HEK293 (cell line): ENCODE data around the gene MAK.

Source experiments
- BCL11A ChIP-seq: fragments of 450-650 bp; formaldehyde crosslinking; IDR thresholded peaks from 2 replicates; pipeline ENCODE4 v1.5.1; 2016; ENCODE audit warnings: low read depth, missing biosample characterization, missing genetic modification characterization
- MYNN ChIP-seq: fragments of 450-650 bp; formaldehyde crosslinking; IDR thresholded peaks from 2 replicates; pipeline ENCODE4 v1.5.1; 2016; ENCODE audit warnings: missing biosample characterization, missing genetic modification characterization, borderline replicate concordance
- MZF1 ChIP-seq: fragments of 450-650 bp; formaldehyde crosslinking; IDR thresholded peaks from 2 replicates; pipeline ENCODE4 v1.5.1; 2017; ENCODE audit warnings: missing biosample characterization, missing genetic modification characterization, borderline replicate concordance
- SETDB1 ChIP-seq: IDR thresholded peaks from one replicate; pipeline ENCODE4 v1.6.1; 2017; ENCODE audit warnings: mild to moderate bottlenecking, low read length, moderate library complexity, mixed read lengths; ENCODE audit not compliant: insufficient read length
- WT1 ChIP-seq: fragments of 450-650 bp; formaldehyde crosslinking; IDR thresholded peaks from 2 replicates; pipeline ENCODE4 v1.5.1; 2016; ENCODE audit warnings: missing biosample characterization, missing genetic modification characterization
- ZBTB48 ChIP-seq: fragments of 450-650 bp; formaldehyde crosslinking; IDR thresholded peaks from 2 replicates; pipeline ENCODE4 v1.5.1; 2016; ENCODE audit warnings: missing biosample characterization, missing genetic modification characterization
- ZBTB8A ChIP-seq: fragments of 450-650 bp; formaldehyde crosslinking; IDR thresholded peaks from 2 replicates; pipeline ENCODE4 v1.5.1; 2016; ENCODE audit warnings: missing biosample characterization, missing genetic modification characterization
- ZFP69B ChIP-seq: fragments of 450-650 bp; formaldehyde crosslinking; IDR thresholded peaks from 2 replicates; pipeline ENCODE4 v1.5.1; 2016; ENCODE audit warnings: missing biosample characterization, missing genetic modification characterization
- ZNF112 ChIP-seq: fragments of 450-650 bp; formaldehyde crosslinking; IDR thresholded peaks from 2 replicates; pipeline ENCODE4 v1.5.0; 2017; ENCODE audit warnings: missing biosample characterization, missing genetic modification characterization
- ZNF121 ChIP-seq: fragments of 450-650 bp; formaldehyde crosslinking; IDR thresholded peaks from 2 replicates; pipeline ENCODE4 v1.5.1; 2016; ENCODE audit warnings: missing biosample characterization, missing genetic modification characterization
- ZNF132 ChIP-seq: fragments of 450-650 bp; formaldehyde crosslinking; IDR thresholded peaks from 2 replicates; pipeline ENCODE4 v1.5.1; 2017; ENCODE audit warnings: missing biosample characterization, missing genetic modification characterization, borderline replicate concordance
- ZNF174 ChIP-seq: fragments of 450-650 bp; formaldehyde crosslinking; IDR thresholded peaks from 2 replicates; pipeline ENCODE4 v1.5.0; 2017; ENCODE audit warnings: missing biosample characterization, mild to moderate bottlenecking, missing genetic modification characterization
- ZNF214 ChIP-seq: fragments of 450-650 bp; formaldehyde crosslinking; IDR thresholded peaks from 2 replicates; pipeline ENCODE4 v1.5.1; 2017; ENCODE audit warnings: missing biosample characterization, mild to moderate bottlenecking, missing genetic modification characterization, borderline replicate concordance
- ZNF24 ChIP-seq: fragments of 450-650 bp; formaldehyde crosslinking; IDR thresholded peaks from 2 replicates; pipeline ENCODE4 v1.5.1; 2016; ENCODE audit warnings: missing biosample characterization, missing genetic modification characterization
- ZNF266 ChIP-seq: fragments of 450-650 bp; formaldehyde crosslinking; IDR thresholded peaks from 2 replicates; pipeline ENCODE4 v1.5.1; 2016; ENCODE audit warnings: missing biosample characterization, missing genetic modification characterization, low read depth
- ZNF274 ChIP-seq, 2 experiments: fragments of 200-500 bp in 1 of 2; fragments of 450-650 bp in 1 of 2; sonication (Bioruptor generic) in 1 of 2; formaldehyde crosslinking in 1 of 2; IDR thresholded peaks; 2 replicates each; pipeline versions ENCODE4 v1.5.1 to v1.6.1; 2014 to 2016; ENCODE audit warnings: borderline replicate concordance in 1 of 2, inconsistent platforms in 1 of 2, low read length in 1 of 2, missing biosample characterization in 1 of 2, missing genetic modification characterization in 1 of 2
- ZNF394 ChIP-seq: fragments of 450-650 bp; formaldehyde crosslinking; IDR thresholded peaks from 2 replicates; pipeline ENCODE4 v1.5.1; 2016; ENCODE audit warnings: missing biosample characterization, missing genetic modification characterization, mild to moderate bottlenecking, moderate library complexity, borderline replicate concordance
- ZNF48 ChIP-seq: fragments of 450-650 bp; formaldehyde crosslinking; IDR thresholded peaks from 2 replicates; pipeline ENCODE4 v1.5.1; 2016; ENCODE audit warnings: missing biosample characterization, missing genetic modification characterization
- ZNF501 ChIP-seq: fragments of 450-650 bp; formaldehyde crosslinking; IDR thresholded peaks from 2 replicates; pipeline ENCODE4 v1.5.1; 2016; ENCODE audit warnings: missing biosample characterization, missing genetic modification characterization
- ZNF555 ChIP-seq: fragments of 450-650 bp; formaldehyde crosslinking; conservative IDR thresholded peaks from 2 replicates; pipeline ENCODE4 v1.5.1; 2017; ENCODE audit warnings: missing biosample characterization, mild to moderate bottlenecking, missing genetic modification characterization, inconsistent platforms
- ZNF626 ChIP-seq: fragments of 450-650 bp; sonication (Bioruptor Pico); formaldehyde crosslinking; IDR thresholded peaks from 2 replicates; pipeline ENCODE4 v1.5.1; 2018; ENCODE audit warnings: missing biosample characterization, missing genetic modification characterization, inconsistent platforms
- ZNF777 ChIP-seq: fragments of 450-650 bp; formaldehyde crosslinking; IDR thresholded peaks from 2 replicates; pipeline ENCODE4 v1.5.1; 2017; ENCODE audit warnings: missing biosample characterization, missing genetic modification characterization, borderline replicate concordance
- ZNF785 ChIP-seq: fragments of 450-650 bp; formaldehyde crosslinking; IDR thresholded peaks from 2 replicates; pipeline ENCODE4 v1.5.1; 2016; ENCODE audit warnings: missing biosample characterization, missing genetic modification characterization
- ZSCAN16 ChIP-seq: fragments of 450-650 bp; formaldehyde crosslinking; IDR thresholded peaks from 2 replicates; pipeline ENCODE4 v1.5.1; 2016; ENCODE audit warnings: missing biosample characterization, missing genetic modification characterization
- TF ChIP-seq, protein P1 (sequence below): fragments of 450-650 bp; formaldehyde crosslinking; IDR thresholded peaks from 2 replicates; pipeline ENCODE4 v1.5.1; 2016; ENCODE audit warnings: missing biosample characterization, missing genetic modification characterization
- TF ChIP-seq, protein P2 (sequence below): fragments of 450-650 bp; formaldehyde crosslinking; IDR thresholded peaks from 2 replicates; pipeline ENCODE4 v1.5.1; 2016; ENCODE audit warnings: missing biosample characterization, missing genetic modification characterization
- TF ChIP-seq, protein P3 (sequence below): sonication (generic); formaldehyde crosslinking; IDR thresholded peaks from 2 replicates; pipeline ENCODE4 v1.8.1; 2022; ENCODE audit warnings: mild to moderate bottlenecking, moderate library complexity, missing genetic modification reagents
- TF ChIP-seq, protein P4 (sequence below): fragments of 450-650 bp; formaldehyde crosslinking; IDR thresholded peaks from 2 replicates; pipeline ENCODE4 v1.5.1; 2016; ENCODE audit warnings: missing biosample characterization, missing genetic modification characterization
- TF ChIP-seq, protein P5 (sequence below): fragments of 450-650 bp; formaldehyde crosslinking; IDR thresholded peaks from 2 replicates; pipeline ENCODE4 v1.5.1; 2016; ENCODE audit warnings: missing biosample characterization, missing genetic modification characterization, borderline replicate concordance

Gene MAK

DNA sequence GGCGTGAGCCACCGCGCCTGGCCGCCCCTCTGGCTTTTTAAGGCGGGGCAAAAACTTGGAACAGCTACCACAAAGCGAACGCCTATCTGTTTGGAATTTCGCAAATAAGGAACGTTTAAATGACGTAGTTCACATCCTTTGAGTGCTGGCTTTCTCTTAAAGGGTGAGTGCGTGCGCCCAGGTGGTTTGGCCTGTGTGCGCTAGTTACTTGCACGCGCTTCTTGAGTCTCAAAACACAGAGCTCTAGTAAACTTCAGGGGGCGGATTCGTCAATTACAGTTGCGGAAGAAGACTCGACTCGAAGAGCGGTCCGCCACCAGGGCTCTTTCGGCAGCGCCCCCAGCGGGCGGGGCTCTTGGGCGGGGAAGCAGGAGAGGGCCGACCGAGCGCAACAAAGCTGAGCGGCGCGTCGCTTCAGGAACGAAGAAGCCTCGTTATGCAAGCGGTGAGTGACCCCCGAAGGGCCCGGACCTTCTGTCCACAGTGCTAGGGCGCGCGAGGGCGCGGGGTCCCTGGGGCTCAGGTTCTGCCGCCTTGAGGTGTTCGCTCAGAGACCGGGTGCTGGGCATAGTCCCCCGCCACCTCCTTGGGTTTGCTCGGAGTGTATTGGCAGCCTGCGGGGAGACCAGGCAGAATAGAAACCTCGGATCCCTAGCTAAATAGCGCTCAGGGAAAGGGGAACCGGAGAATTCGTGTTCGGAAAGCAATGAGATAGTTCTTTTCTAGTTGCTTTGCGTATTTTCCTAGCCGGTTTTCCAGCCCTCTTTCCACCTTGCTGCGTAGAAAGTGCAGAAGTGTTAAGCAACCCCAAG, 48.6 kb upstream of the MAK start, which contains the start of gene SYCP2L (continued):
- TF ChIP-seq, protein P1, sequence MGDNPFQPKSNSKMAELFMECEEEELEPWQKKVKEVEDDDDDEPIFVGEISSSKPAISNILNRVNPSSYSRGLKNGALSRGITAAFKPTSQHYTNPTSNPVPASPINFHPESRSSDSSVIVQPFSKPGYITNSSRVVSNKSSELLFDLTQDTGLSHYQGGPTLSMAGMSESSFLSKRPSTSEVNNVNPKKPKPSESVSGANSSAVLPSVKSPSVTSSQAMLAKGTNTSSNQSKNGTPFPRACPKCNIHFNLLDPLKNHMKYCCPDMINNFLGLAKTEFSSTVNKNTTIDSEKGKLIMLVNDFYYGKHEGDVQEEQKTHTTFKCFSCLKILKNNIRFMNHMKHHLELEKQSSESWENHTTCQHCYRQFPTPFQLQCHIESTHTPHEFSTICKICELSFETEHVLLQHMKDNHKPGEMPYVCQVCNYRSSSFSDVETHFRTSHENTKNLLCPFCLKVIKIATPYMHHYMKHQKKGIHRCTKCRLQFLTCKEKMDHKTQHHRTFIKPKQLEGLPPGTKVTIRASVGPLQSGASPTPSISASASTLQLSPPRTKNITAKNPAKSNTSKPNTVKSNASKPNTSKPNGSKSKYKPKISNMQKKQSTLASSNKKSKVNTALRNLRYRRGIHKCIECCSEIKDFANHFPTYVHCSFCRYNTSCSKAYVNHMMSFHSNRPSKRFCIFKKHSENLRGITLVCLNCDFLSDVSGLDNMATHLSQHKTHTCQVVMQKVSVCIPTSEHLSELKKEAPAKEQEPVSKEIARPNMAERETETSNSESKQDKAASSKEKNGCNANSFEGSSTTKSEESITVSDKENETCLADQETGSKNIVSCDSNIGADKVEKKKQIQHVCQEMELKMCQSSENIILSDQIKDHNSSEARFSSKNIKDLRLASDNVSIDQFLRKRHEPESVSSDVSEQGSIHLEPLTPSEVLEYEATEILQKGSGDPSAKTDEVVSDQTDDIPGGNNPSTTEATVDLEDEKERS (tag by site-specific recombination): no peak; the same call in 1 of the 2 replicates
- no peak for TF ChIP-seq ZNF214 (tag by site-specific recombination)
- no peak for TF ChIP-seq ZNF121
- TF ChIP-seq ZNF48 (tag by site-specific recombination): no peak
- TF ChIP-seq, protein P2, sequence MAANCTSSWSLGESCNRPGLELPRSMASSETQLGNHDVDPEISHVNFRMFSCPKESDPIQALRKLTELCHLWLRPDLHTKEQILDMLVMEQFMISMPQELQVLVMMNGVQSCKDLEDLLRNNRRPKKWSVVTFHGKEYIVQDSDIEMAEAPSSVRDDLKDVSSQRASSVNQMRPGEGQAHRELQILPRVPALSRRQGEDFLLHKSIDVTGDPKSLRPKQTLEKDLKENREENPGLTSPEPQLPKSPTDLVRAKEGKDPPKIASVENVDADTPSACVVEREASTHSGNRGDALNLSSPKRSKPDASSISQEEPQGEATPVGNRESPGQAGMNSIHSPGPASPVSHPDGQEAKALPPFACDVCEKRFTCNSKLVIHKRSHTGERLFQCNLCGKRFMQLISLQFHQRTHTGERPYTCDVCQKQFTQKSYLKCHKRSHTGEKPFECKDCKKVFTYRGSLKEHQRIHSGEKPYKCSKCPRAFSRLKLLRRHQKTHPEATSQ: no peak
- TF ChIP-seq, protein P3, sequence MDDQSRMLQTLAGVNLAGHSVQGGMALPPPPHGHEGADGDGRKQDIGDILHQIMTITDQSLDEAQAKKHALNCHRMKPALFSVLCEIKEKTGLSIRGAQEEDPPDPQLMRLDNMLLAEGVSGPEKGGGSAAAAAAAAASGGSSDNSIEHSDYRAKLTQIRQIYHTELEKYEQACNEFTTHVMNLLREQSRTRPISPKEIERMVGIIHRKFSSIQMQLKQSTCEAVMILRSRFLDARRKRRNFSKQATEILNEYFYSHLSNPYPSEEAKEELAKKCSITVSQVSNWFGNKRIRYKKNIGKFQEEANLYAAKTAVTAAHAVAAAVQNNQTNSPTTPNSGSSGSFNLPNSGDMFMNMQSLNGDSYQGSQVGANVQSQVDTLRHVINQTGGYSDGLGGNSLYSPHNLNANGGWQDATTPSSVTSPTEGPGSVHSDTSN: no peak
- TF ChIP-seq, protein P4, sequence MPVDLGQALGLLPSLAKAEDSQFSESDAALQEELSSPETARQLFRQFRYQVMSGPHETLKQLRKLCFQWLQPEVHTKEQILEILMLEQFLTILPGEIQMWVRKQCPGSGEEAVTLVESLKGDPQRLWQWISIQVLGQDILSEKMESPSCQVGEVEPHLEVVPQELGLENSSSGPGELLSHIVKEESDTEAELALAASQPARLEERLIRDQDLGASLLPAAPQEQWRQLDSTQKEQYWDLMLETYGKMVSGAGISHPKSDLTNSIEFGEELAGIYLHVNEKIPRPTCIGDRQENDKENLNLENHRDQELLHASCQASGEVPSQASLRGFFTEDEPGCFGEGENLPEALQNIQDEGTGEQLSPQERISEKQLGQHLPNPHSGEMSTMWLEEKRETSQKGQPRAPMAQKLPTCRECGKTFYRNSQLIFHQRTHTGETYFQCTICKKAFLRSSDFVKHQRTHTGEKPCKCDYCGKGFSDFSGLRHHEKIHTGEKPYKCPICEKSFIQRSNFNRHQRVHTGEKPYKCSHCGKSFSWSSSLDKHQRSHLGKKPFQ: no peak
- TF ChIP-seq, protein P5, sequence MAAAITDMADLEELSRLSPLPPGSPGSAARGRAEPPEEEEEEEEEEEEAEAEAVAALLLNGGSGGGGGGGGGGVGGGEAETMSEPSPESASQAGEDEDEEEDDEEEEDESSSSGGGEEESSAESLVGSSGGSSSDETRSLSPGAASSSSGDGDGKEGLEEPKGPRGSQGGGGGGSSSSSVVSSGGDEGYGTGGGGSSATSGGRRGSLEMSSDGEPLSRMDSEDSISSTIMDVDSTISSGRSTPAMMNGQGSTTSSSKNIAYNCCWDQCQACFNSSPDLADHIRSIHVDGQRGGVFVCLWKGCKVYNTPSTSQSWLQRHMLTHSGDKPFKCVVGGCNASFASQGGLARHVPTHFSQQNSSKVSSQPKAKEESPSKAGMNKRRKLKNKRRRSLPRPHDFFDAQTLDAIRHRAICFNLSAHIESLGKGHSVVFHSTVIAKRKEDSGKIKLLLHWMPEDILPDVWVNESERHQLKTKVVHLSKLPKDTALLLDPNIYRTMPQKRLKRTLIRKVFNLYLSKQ (tag by site-specific recombination): no peak
- peak; percentile 60; the same call in 1 of the 2 replicates for TF ChIP-seq BCL11A (tag by site-specific recombination)
- TF ChIP-seq ZNF777 (tag by site-specific recombination): no peak
- no peak; the same call in 1 of the 2 replicates for TF ChIP-seq MYNN (tag by site-specific recombination)
- peak; percentile 58 for TF ChIP-seq MZF1 (tag by site-specific recombination)
- no peak; the same call in 1 of the 2 replicates for TF ChIP-seq ZNF626 (tag by site-specific recombination)
- TF ChIP-seq ZNF394 (tag by site-specific recombination): no peak
- 0 out of 2 replicates have a peak, but pooled peaks have one; percentile 35 for TF ChIP-seq WT1 (tag by site-specific recombination)
- TF ChIP-seq ZNF112: no peak
- no peak; the same call in 1 of the 2 replicates for TF ChIP-seq ZNF501 (tag by site-specific recombination)
- no peak for TF ChIP-seq ZNF174 (tag by site-specific recombination)
- no peak for TF ChIP-seq ZNF785
- TF ChIP-seq ZSCAN16 (tag by site-specific recombination): no peak
- no peak for TF ChIP-seq ZNF132 (tag by site-specific recombination)
- TF ChIP-seq ZFP69B (tag by site-specific recombination): no peak; the same call in none of the 2 replicates
- no peak for TF ChIP-seq ZNF555 (tag by site-specific recombination)
- peak; percentile 85 for TF ChIP-seq ZBTB8A
- no peak for TF ChIP-seq ZNF266 (tag by site-specific recombination)
- TF ChIP-seq ZNF274 (IDR thresholded peaks at IDR 0.05; ENCODE audit: low read length): no peak
- TF ChIP-seq ZNF274 (tag by site-specific recombination; IDR thresholded peaks at IDR 0.05; ENCODE audit: borderline replicate concordance): no peak
- TF ChIP-seq ZNF24 (tag by site-specific recombination): peak; percentile 46; the same call in 1 of the 2 replicates
- peak; percentile 40 for TF ChIP-seq SETDB1
- peak; percentile 92 for TF ChIP-seq ZBTB48 (tag by site-specific recombination)
